SK-N-SH treated with all-trans-retinoic acid at 6 μM for 48 hours (cell line): ENCODE results near the gene CPLANE2.

Experiments
- ATAC-seq: fragments of 200-7000 bp; cut with Tn5 transposase; 3 replicates; pipeline ENCODE4 v1.9.1; 2020; ENCODE audit warnings: mild to moderate bottlenecking, moderate library complexity
- ARNTL ChIP-seq: fragments of 450-650 bp; formaldehyde crosslinking; IDR thresholded peaks from 2 replicates; pipeline ENCODE4 v1.5.0; 2020; ENCODE audit warnings: low read depth, mild to moderate bottlenecking, moderate library complexity, borderline replicate concordance
- BACH2 ChIP-seq: fragments of 250-450 bp; sonication (Bioruptor Pico); IDR thresholded peaks from 2 replicates; pipeline ENCODE4 v1.9.0; 2021; ENCODE audit warnings: mild to moderate bottlenecking, borderline replicate concordance
- CREB5 ChIP-seq: fragments of 250-450 bp; sonication (Bioruptor Pico); IDR thresholded peaks from 2 replicates; pipeline ENCODE4 v1.5.1; 2020; ENCODE audit warnings: low read depth, mild to moderate bottlenecking, moderate library complexity
- CSDC2 ChIP-seq: fragments of 250-450 bp; sonication (Bioruptor Pico); IDR thresholded peaks from 2 replicates; pipeline ENCODE4 v1.5.0; 2020; ENCODE audit warnings: mild to moderate bottlenecking, moderate library complexity
- ESRRG ChIP-seq: fragments of 250-450 bp; sonication (Bioruptor Pico); IDR thresholded peaks from 2 replicates; pipeline ENCODE4 v1.6.1; 2021; ENCODE audit warnings: mild to moderate bottlenecking
- GLIS3 ChIP-seq: fragments of 250-450 bp; sonication (Bioruptor Pico); IDR thresholded peaks from 2 replicates; pipeline ENCODE4 v1.5.0; 2020; ENCODE audit warnings: mild to moderate bottlenecking, moderate library complexity
- ISL1 ChIP-seq: fragments of 250-450 bp; sonication (Bioruptor Pico); IDR thresholded peaks from 2 replicates; pipeline ENCODE4 v2.1.2; 2022; ENCODE audit warnings: mild to moderate bottlenecking, moderate library complexity
- OSR1 ChIP-seq: fragments of 250-450 bp; sonication (Bioruptor Pico); IDR thresholded peaks from 2 replicates; pipeline ENCODE4 v1.8.0; 2022; ENCODE audit warnings: moderate library complexity, mild to moderate bottlenecking, inconsistent platforms
- PATZ1 ChIP-seq: fragments of 250-450 bp; sonication (Bioruptor Pico); IDR thresholded peaks from 2 replicates; pipeline ENCODE4 v1.8.0; 2020; ENCODE audit warnings: mild to moderate bottlenecking, moderate library complexity, borderline replicate concordance
- PPARA ChIP-seq: fragments of 250-450 bp; sonication (Bioruptor Pico); IDR thresholded peaks from 2 replicates; pipeline ENCODE4 v1.5.0; 2020; ENCODE audit warnings: mild to moderate bottlenecking, borderline replicate concordance
- RARB ChIP-seq: fragments of 250-450 bp; sonication (Bioruptor Pico); IDR thresholded peaks from 2 replicates; pipeline ENCODE4 v1.8.0; 2021; ENCODE audit warnings: mild to moderate bottlenecking, moderate library complexity
- TCF4 ChIP-seq: fragments of 250-450 bp; sonication (Bioruptor Pico); IDR thresholded peaks from 2 replicates; pipeline ENCODE4 v1.8.0; 2021; ENCODE audit warnings: mild to moderate bottlenecking, moderate library complexity, borderline replicate concordance
- TOX ChIP-seq: fragments of 250-450 bp; sonication (Bioruptor Pico); IDR thresholded peaks from 2 replicates; pipeline ENCODE4 v1.8.0; 2021; ENCODE audit warnings: mild to moderate bottlenecking, moderate library complexity, borderline replicate concordance
- TSHZ2 ChIP-seq: fragments of 250-450 bp; sonication (Bioruptor Pico); IDR thresholded peaks from 2 replicates; pipeline ENCODE4 v1.5.0; 2020; ENCODE audit warnings: mild to moderate bottlenecking, moderate library complexity
- ZC3H10 ChIP-seq: fragments of 250-450 bp; sonication (Bioruptor Pico); IDR thresholded peaks from 2 replicates; pipeline ENCODE4 v1.5.1; 2021; ENCODE audit warnings: mild to moderate bottlenecking, moderate library complexity
- ZFP3 ChIP-seq: fragments of 250-450 bp; sonication (Bioruptor Pico); IDR thresholded peaks from 2 replicates; pipeline ENCODE4 v1.5.0; 2020; ENCODE audit warnings: mild to moderate bottlenecking, moderate library complexity
- ZFP30 ChIP-seq: fragments of 450-650 bp; formaldehyde crosslinking; IDR thresholded peaks from 2 replicates; pipeline ENCODE4 v1.5.0; 2022; ENCODE audit warnings: mild to moderate bottlenecking, moderate library complexity
- ZNF565 ChIP-seq: fragments of 450-650 bp; formaldehyde crosslinking; conservative IDR thresholded peaks from 2 replicates; pipeline ENCODE4 v1.5.0; 2020; ENCODE audit warnings: low read depth, mild to moderate bottlenecking, moderate library complexity
- ZNF70 ChIP-seq: fragments of 450-650 bp; formaldehyde crosslinking; IDR thresholded peaks from 2 replicates; pipeline ENCODE4 v1.5.0; 2020; ENCODE audit warnings: mild to moderate bottlenecking, moderate library complexity
- ZNF8 ChIP-seq: fragments of 450-650 bp; formaldehyde crosslinking; IDR thresholded peaks from 2 replicates; pipeline ENCODE4 v1.5.0; 2020; ENCODE audit warnings: mild to moderate bottlenecking, moderate library complexity

CPLANE2 gene

GRCh38 chr1:16243936-16244649 lies 7.1 kb upstream of the CPLANE2 start:
- TF ChIP-seq ZFP3 (CRISPR knock-in tag) (no peak), PPARA (CRISPR knock-in tag) (no peak), TSHZ2 (CRISPR knock-in tag) (no peak), ISL1 (CRISPR knock-in tag) (no peak), CSDC2 (no peak), BACH2 (CRISPR knock-in tag) (no peak), TOX (CRISPR knock-in tag) (no peak), ARNTL (CRISPR knock-in tag) (no peak), ZC3H10 (CRISPR knock-in tag) (no peak), ZNF565 (no peak), ZNF8 (CRISPR knock-in tag) (no peak), ESRRG (CRISPR knock-in tag) (no peak), ZFP30 (CRISPR knock-in tag) (no peak), OSR1 (no peak), GLIS3 (CRISPR knock-in tag) (no peak), TCF4 (no peak), RARB (CRISPR knock-in tag) (no peak)
- peak; percentile 83 for ATAC-seq

GRCh38 chr1:16243215-16243610 lies 6.2 kb upstream of the CPLANE2 start:
- no peak for TF ChIP-seq CSDC2
- TF ChIP-seq ZFP30 (CRISPR knock-in tag), result no peak
- TF ChIP-seq RARB (CRISPR knock-in tag), result no peak
- no peak for TF ChIP-seq ZC3H10 (CRISPR knock-in tag)
- no peak for TF ChIP-seq OSR1
- no peak for TF ChIP-seq ZNF70
- TF ChIP-seq ARNTL (CRISPR knock-in tag), result no peak
- no peak for TF ChIP-seq ISL1 (CRISPR knock-in tag)
- TF ChIP-seq ESRRG (CRISPR knock-in tag), result no peak
- TF ChIP-seq BACH2 (CRISPR knock-in tag), result no peak
- no peak for TF ChIP-seq ZNF8 (CRISPR knock-in tag)
- TF ChIP-seq TCF4, result no peak
- no peak for ATAC-seq

- TF ChIP-seq TSHZ2 (CRISPR knock-in tag) (no peak), ZNF70 (no peak), OSR1 (no peak), ARNTL (CRISPR knock-in tag) (no peak), GLIS3 (CRISPR knock-in tag) (no peak), ZNF565 (no peak), TCF4 (no peak), PATZ1 (CRISPR knock-in tag) (no peak), ZC3H10 (CRISPR knock-in tag) (no peak), ESRRG (CRISPR knock-in tag) (no peak), ISL1 (CRISPR knock-in tag) (no peak), TOX (CRISPR knock-in tag) (no peak), ZFP3 (CRISPR knock-in tag) (no peak), CREB5 (CRISPR knock-in tag) (no peak), BACH2 (CRISPR knock-in tag) (no peak), PPARA (CRISPR knock-in tag) (no peak), ZNF8 (CRISPR knock-in tag) (no peak), ZFP30 (CRISPR knock-in tag) (no peak)
- TF ChIP-seq, all 23 proteins: peak for 0
- ATAC-seq, result no peak
These were observed 5.7 kb upstream of the CPLANE2 start for GRCh38 chr1:16242556-16243214.
